Peyer's patch (tissue), 4 donors: ENCODE data around the gene BEND7.

Source experiments
- POLR2A ChIP-seq, 2 donors: fragments of 450-650 bp; IDR thresholded peaks; one replicate each; pipeline ENCODE4 v1.5.1; 2017; ENCODE audit warnings: antibody characterized with exemption in 2 of 2, mild to moderate bottlenecking in 2 of 2, moderate library complexity in 2 of 2
- TF ChIP-seq, protein P1 (sequence below), 6 experiments: fragments of 450-650 bp in 4 of 6; fragments of 200-600 bp in 2 of 6; sonication (generic) in 1 of 6; IDR thresholded peaks; one replicate each; pipeline ENCODE4 v1.5.1; 2017 to 2019; ENCODE audit warnings: antibody characterized with exemption in 6 of 6, mild to moderate bottlenecking in 3 of 6, moderate library complexity in 1 of 6

DNA sequence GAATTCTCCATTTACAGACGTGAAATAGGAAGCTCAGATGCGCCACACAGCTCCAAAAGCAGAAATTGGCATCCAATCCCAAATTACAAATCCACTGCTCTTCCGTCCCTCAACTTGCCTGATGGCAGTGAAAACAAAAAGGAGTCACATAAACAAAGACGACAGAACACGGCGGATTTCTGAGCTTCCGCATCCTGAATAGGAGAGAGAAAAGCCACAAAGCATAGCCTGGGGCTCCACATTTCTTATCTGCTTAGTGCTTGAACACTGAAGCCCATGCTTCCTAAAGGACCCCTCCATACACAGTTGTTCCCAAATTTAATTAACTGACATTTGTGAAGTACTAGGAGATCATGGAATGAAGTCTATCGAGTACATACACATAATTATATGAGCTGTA lies 32.6 kb downstream of the BEND7 start:
- TF ChIP-seq, protein P1, sequence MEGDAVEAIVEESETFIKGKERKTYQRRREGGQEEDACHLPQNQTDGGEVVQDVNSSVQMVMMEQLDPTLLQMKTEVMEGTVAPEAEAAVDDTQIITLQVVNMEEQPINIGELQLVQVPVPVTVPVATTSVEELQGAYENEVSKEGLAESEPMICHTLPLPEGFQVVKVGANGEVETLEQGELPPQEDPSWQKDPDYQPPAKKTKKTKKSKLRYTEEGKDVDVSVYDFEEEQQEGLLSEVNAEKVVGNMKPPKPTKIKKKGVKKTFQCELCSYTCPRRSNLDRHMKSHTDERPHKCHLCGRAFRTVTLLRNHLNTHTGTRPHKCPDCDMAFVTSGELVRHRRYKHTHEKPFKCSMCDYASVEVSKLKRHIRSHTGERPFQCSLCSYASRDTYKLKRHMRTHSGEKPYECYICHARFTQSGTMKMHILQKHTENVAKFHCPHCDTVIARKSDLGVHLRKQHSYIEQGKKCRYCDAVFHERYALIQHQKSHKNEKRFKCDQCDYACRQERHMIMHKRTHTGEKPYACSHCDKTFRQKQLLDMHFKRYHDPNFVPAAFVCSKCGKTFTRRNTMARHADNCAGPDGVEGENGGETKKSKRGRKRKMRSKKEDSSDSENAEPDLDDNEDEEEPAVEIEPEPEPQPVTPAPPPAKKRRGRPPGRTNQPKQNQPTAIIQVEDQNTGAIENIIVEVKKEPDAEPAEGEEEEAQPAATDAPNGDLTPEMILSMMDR (IDR thresholded peaks at IDR 0.05) = no peak
- TF ChIP-seq POLR2A (IDR thresholded peaks at IDR 0.05) = no peak
